ENCODE measurements around the gene ARHGEF40. TPM values are rescaled to one million over a fixed set of nuclear protein-coding genes. Genes with fewer than 3 reads are reported as not detected.
A peak's percentile ranks its signal among the peaks of the same experiment; 100 is the strongest.
"Not testable (repeated sequence)": the region's sequence is repeated elsewhere in the genome, so short reads cannot be mapped to it uniquely, and the experiment has no call there.

ARHGEF40 gene
- total and polyA plus RNA-seq, 7 donors = 6.8 to 18.7 (median 10.1) TPM

GRCh38 chr14:21038441-21039422 lies 31.4 kb upstream of the ARHGEF40 start:
- H3K27ac ChIP-seq = peak overlapping the region; percentile 84
- H3K36me3 ChIP-seq (ENCODE audit: insufficient read depth in 1 of 2, low read depth in 1 of 2) = no peaks in the 10 kb centered on the region
- peak overlapping the region; percentile 36 for H3K4me3 ChIP-seq
- H3K9me3 ChIP-seq = no peaks in the 10 kb centered on the region
- ATAC-seq (peak; percentile 91 to 95 (median 92)), DNase-seq (peak; percentile 90 to 96)
- peaks cover 65% of the 10 kb centered on the region for H3K4me1 ChIP-seq
- intact Hi-C loops (cut with DNase I) = loop anchor here (1.0 kb wide), 2 partner anchors 13 to 24 kb away; partner anchors contain the start of gene NDRG2 (in 1 of the 2)
- 6 to 11% (median 10%) methylated on average over 10 of the region's 10 CpGs for WGBS, 3 donors
- TF ChIP-seq CTCF (IDR thresholded peaks at IDR 0.05) = no peak
- H3K27me3 ChIP-seq (ENCODE audit: insufficient read depth in 3 of 3, low read length in 2 of 3) = no peaks in the 10 kb centered on the region

GRCh38 chr14:21039585-21040369 lies 30.3 kb upstream of the ARHGEF40 start:
- H3K27ac ChIP-seq = peak overlapping the region; percentile 84
- intact Hi-C loops (cut with DNase I) = loop anchor here (1.0 to 5.0 kb wide), 4 partner anchors 14 to 342 kb away; partner anchors contain the start of gene NDRG2 (in 1 of the 2)
- no peaks in the 10 kb centered on the region for H3K36me3 ChIP-seq (ENCODE audit: insufficient read depth in 1 of 2, low read depth in 1 of 2)
- peak; percentile 80 for TF ChIP-seq CTCF (IDR thresholded peaks at IDR 0.05)
- ATAC-seq (peak; percentile 62 to 78 (median 68)), DNase-seq (peak; percentile 32 to 70)
- no peaks in the 10 kb centered on the region for H3K27me3 ChIP-seq (ENCODE audit: insufficient read depth in 3 of 3, low read length in 2 of 3)
- H3K4me1 ChIP-seq = peaks cover 73% of the 10 kb centered on the region
- peak overlapping the region; percentile 36 for H3K4me3 ChIP-seq
- WGBS, 3 donors = 27 to 47% (median 33%) methylated on average over 8 of the region's 8 CpGs
- H3K9me3 ChIP-seq = no peaks in the 10 kb centered on the region

- no peak for TF ChIP-seq CTCF (IDR thresholded peaks at IDR 0.05)
- H3K27me3 ChIP-seq (ENCODE audit: insufficient read depth in 3 of 3, low read length in 2 of 3) = no peaks in the 10 kb centered on the region
- no peak overlapping the region for H3K4me3 ChIP-seq
- intact Hi-C loops (cut with DNase I) = loop anchor here (1.0 to 5.0 kb wide), 3 partner anchors 26 to 343 kb away; no protein-coding TSS in a partner anchor
- peaks cover 73% of the 10 kb centered on the region for H3K4me1 ChIP-seq
- no peak for DNase-seq
- WGBS, 3 donors = 73 to 84% (median 76%) methylated on average over 8 of the region's 8 CpGs
- ATAC-seq = no peak
- H3K27ac ChIP-seq = no peak overlapping the region
- H3K9me3 ChIP-seq = no peaks in the 10 kb centered on the region
- H3K36me3 ChIP-seq (ENCODE audit: insufficient read depth in 1 of 2, low read depth in 1 of 2) = no peaks in the 10 kb centered on the region
These were observed 29.7 kb upstream of the ARHGEF40 start for GRCh38 chr14:21040370-21040925.

GRCh38 chr14:21040941-21041340 lies 29.2 kb upstream of the ARHGEF40 start:
- not testable (repeated sequence) for H3K9me3 ChIP-seq; DNase-seq; H3K4me3 ChIP-seq; H3K36me3 ChIP-seq (ENCODE audit: insufficient read depth in 1 of 2, low read depth in 1 of 2); ATAC-seq; H3K27me3 ChIP-seq (ENCODE audit: insufficient read depth in 3 of 3, low read length in 2 of 3)
- Histone ChIP-seq H3K27ac (peak overlapping the region; percentile 32), H3K4me1 (peaks cover 73% of the 10 kb centered on the region)
- intact Hi-C loops (cut with DNase I) = loop anchor here (1.0 to 5.0 kb wide), 3 partner anchors 27 to 344 kb away; no protein-coding TSS in a partner anchor
- WGBS, 3 donors = 85 to 90% (median 90%) methylated on average over 3 of the region's 3 CpGs
